ENCODE results near the gene SLC17A1.
"Not testable (repeated sequence)": the region's sequence is repeated elsewhere in the genome, so short reads cannot be mapped to it uniquely, and the experiment has no call there.

Gene SLC17A1

DNA sequence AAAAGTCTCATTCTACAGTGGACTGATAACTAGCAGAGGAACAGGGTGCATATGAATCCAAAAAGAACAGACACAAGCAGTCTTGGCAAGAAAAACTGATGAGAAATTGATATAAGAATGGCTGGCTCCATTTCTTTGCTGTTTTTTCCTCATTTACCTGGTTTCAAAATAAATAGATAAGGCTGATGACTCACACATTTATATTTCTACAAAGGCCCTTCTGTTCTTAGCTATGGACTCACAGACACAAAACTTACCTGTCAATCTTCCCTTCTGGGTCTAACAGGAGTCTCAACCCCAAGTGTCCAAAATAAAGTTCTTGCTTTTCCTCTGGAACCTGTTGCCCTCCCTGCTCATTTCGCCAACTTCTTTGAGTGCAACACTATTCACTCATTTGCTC lies 76.4 kb downstream of the SLC17A1 start:
- no peak for DNase-seq

GRCh38 chr6:25754535-25754934 lies 77.3 kb downstream of the SLC17A1 start, which contains the start of gene SLC17A4:
TSS of gene SLC17A4 (plus strand) at chr6:25754742. CDS start at chr6:25761963, 7,221 bp downstream.
- no peak for DNase-seq

- no peak for DNase-seq
These were observed 78.8 kb downstream of the SLC17A1 start for GRCh38 chr6:25753079-25753478.

GRCh38 chr6:25750906-25751305 lies 80.9 kb downstream of the SLC17A1 start:
- DNase-seq, result no peak

DNA sequence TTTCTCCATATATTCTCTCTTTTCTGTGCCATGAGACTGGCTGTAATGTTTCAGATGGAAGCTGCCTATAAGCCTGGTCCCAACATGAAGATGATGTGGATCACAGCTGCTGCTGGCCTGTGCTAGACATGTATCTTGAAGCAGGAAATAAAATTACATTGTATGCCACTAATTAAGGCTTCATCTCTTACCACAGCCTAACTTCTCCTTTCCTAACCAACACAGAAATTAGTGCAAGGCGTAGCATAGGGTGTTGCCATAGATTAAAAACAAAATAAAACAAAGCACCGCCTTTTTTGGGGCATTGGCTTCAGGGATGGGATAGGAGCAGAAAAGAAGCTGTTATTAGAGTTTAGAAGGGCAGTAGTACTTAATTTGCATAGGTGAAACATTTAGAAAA lies 82.0 kb downstream of the SLC17A1 start:
- no peak for DNase-seq

DNA sequence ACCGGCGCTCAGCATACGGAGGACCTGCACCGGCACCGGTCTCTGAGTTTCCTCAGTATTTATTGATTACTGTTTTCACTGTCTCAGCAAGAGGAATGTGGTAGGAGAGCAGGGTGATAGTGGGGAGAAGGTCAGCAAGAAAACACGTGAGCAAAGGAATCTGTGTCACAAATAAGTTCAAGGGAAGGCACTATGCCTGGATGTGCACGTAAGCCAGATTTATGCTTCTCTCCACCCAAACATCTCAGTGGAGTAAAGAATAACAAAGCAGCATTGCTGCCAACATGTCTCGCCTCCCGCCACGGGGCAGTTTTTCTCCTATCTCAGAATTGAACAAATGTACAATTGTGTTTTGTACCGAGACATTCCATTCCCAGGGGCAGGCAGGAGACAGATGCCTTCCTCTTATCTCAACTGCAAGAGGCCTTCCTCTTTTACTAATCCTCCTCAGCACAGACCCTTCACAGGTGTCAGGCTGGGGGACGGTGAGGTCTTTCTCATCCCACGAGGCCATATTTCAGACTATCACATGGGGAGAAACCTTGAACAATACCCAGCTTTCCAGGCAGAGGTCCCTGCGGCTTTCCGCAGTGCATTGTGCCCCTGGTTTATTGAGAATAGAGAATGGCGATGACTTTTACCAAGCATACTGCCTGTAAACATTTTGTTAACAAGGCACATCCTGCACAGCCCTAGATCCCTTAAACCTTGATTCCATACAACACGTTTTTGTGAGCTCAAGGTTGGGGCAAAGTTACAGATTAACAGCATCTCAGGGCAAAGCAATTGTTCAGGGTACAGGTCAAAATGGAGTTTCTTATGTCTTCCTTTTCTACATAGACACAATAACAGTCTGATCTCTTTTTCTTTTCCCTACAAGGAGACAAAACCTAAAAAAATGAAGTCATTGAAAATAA lies 83.0 kb downstream of the SLC17A1 start:
- not testable (repeated sequence) for DNase-seq

DNA sequence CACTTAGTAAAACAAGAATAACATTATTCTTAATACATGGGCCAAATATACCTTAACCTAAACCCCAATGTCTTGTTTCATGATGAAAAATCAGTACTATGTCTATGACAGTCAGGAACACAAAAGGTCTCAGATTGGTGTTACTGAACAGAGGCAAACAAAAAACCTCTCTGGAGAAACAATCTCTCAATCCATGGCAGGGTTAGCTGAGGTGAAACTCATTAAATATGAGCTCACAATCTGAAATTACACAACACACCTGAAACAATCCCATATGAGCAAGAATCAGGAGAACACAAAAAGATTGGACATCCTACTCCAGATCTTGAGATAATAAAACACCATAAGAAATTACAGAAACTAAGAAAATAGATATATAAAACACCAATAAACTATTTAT lies 83.8 kb downstream of the SLC17A1 start:
- no peak for DNase-seq

- DNase-seq, result no peak
These were observed 84.4 kb downstream of the SLC17A1 start for GRCh38 chr6:25747477-25747876.

DNA sequence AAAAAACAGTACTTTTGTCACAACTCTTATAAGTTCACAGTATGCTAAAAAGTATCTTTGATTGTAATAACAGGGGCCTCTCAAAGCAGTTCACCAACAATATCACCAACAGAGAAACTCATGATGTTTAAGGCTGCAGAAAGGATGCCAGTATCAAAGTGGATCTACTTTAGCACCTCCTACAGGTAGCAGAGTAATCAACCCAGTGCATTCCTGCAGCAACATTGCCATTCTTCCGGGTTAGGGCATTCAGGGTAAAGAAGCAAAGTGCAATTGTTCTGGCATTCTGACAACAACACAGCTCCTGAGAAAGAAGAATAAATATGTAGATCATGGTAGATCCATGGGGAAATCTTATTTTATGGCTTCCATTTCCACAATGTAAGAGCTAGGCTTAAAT lies 84.9 kb downstream of the SLC17A1 start:
- no peak for DNase-seq

GRCh38 chr6:25745836-25746235 lies 86.0 kb downstream of the SLC17A1 start:
- no peak for DNase-seq

- no peak for DNase-seq
These were observed 88.0 kb downstream of the SLC17A1 start for GRCh38 chr6:25743868-25744267.

GRCh38 chr6:25735261-25735660 lies 96.6 kb downstream of the SLC17A1 start:
- no peak for DNase-seq
